GM12801 (cell line): ENCODE results near the gene GPAM.

Experiments
- TF ChIP-seq, protein P1 (sequence below): IDR thresholded peaks from one replicate; pipeline ENCODE4 v1.5.1; 2011; ENCODE audit warnings: control low read depth; ENCODE audit not compliant: insufficient read length; ENCODE audit errors: extremely low read depth

Gene GPAM

DNA sequence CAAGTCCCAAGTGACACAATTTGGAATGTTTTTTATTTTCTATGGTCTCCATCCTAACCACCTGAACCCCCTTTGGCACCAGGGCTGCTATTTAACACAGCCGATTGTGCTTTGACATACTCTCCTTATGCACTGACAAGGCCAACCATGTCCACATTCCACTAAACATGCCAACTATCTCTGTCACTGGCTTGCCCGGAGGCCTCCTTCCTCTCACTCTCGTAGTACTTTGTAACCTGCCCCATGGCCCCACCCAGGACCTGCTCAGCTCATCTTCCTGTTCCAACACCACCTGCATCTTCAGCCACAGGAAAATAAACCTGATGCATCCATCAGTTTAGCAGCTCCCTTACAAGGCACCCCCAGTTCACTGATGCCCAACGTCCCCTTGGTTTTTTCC is 63.1 kb downstream of the GPAM start:
- TF ChIP-seq, protein P1, sequence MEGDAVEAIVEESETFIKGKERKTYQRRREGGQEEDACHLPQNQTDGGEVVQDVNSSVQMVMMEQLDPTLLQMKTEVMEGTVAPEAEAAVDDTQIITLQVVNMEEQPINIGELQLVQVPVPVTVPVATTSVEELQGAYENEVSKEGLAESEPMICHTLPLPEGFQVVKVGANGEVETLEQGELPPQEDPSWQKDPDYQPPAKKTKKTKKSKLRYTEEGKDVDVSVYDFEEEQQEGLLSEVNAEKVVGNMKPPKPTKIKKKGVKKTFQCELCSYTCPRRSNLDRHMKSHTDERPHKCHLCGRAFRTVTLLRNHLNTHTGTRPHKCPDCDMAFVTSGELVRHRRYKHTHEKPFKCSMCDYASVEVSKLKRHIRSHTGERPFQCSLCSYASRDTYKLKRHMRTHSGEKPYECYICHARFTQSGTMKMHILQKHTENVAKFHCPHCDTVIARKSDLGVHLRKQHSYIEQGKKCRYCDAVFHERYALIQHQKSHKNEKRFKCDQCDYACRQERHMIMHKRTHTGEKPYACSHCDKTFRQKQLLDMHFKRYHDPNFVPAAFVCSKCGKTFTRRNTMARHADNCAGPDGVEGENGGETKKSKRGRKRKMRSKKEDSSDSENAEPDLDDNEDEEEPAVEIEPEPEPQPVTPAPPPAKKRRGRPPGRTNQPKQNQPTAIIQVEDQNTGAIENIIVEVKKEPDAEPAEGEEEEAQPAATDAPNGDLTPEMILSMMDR: no peak

DNA sequence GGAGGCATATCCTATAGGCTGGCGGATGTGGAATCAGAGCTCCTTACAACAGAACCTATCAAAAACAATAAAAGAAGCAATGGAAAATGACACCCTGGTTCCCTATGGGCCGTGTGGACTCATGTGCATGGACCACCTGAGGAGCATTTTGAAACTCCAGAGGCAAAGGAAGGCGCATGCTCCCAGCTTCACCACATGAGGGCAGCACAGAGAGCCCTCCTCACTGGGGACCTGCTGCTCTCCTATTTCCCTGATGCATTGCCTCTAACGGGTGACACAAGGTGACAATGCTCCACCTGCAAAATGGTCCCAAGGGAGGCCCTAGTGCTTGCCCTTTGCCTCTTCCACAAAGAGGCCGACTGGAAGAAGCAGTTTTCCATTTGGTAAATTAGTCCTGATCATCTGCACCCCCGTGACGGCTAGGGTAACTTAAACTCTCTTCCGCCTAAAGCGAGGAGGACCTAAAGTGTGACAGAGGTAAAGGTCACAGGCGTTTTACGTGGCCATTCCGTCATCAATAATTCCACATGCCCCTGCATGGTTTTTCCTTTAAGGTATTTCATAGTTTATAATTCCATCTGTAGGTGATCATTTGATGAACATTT is 67.7 kb downstream of the GPAM start:
- TF ChIP-seq, protein P1: no peak
